ENCODE data around the gene RNF112. TPM values are rescaled to one million over a fixed set of nuclear protein-coding genes. Genes with fewer than 3 reads are reported as not detected.

RNF112 gene
- total RNA-seq, 2 donors from 2014 or later = 2.8 to 8.3 TPM

GRCh38 chr17:19421926-19422325, 10.9 kb downstream of the RNF112 start:
- H3K9me3 ChIP-seq = no peaks in the 10 kb centered on the region
- H3K36me3 ChIP-seq = no peaks in the 10 kb centered on the region
- DNase-seq (ENCODE audit: low spot score) = no peak
- ATAC-seq (ENCODE audit: insufficient number of reproducible peaks, low FRiP score, low read depth) = no peak
- no peak overlapping the region for H3K4me3 ChIP-seq
- H3K27me3 ChIP-seq (replicated peaks; ENCODE audit: insufficient read depth) = no peaks in the 10 kb centered on the region
- TF ChIP-seq CTCF (IDR thresholded peaks at IDR 0.05) = no peak
- H3K4me1 ChIP-seq (ENCODE audit: control insufficient read depth in 1 of 2, low read depth in 2 of 2) = no peaks in the 10 kb centered on the region
- H3K27ac ChIP-seq = no peak overlapping the region

GRCh38 chr17:19424934-19425868, 14.2 kb downstream of the RNF112 start:
- no peak for TF ChIP-seq CTCF (IDR thresholded peaks at IDR 0.05)
- Histone ChIP-seq H3K4me1 (ENCODE audit: control insufficient read depth in 1 of 2, low read depth in 2 of 2) (no peaks in the 10 kb centered on the region), H3K27me3 (replicated peaks; ENCODE audit: insufficient read depth) (no peaks in the 10 kb centered on the region), H3K9me3 (no peaks in the 10 kb centered on the region), H3K27ac (no peak overlapping the region), H3K36me3 (no peaks in the 10 kb centered on the region), H3K4me3 (no peak overlapping the region)
- DNase-seq (ENCODE audit: low spot score) (no peak), ATAC-seq (ENCODE audit: insufficient number of reproducible peaks, low FRiP score, low read depth) (no peak)

GRCh38 chr17:19426631-19427030, 15.6 kb downstream of the RNF112 start:
- TF ChIP-seq CTCF (IDR thresholded peaks at IDR 0.05) = no peak
- ATAC-seq (ENCODE audit: insufficient number of reproducible peaks, low FRiP score, low read depth) = no peak
- Histone ChIP-seq H3K27ac (no peak overlapping the region), H3K4me3 (no peak overlapping the region), H3K36me3 (no peaks in the 10 kb centered on the region), H3K9me3 (no peaks in the 10 kb centered on the region), H3K4me1 (ENCODE audit: control insufficient read depth in 1 of 2, low read depth in 2 of 2) (no peaks in the 10 kb centered on the region), H3K27me3 (replicated peaks; ENCODE audit: insufficient read depth) (no peaks in the 10 kb centered on the region)
- no peak for DNase-seq (ENCODE audit: low spot score)

GRCh38 chr17:19431691-19432090, 20.7 kb downstream of the RNF112 start:
- DNase-seq (ENCODE audit: low spot score) = no peak
- H3K4me3 ChIP-seq = no peak overlapping the region

More at GRCh38 chr17:19431691-19432090, 20.7 kb downstream of the RNF112 start:
- TF ChIP-seq CTCF (IDR thresholded peaks at IDR 0.05) = no peak
- Histone ChIP-seq H3K27ac (no peak overlapping the region), H3K36me3 (no peaks in the 10 kb centered on the region), H3K27me3 (replicated peaks; ENCODE audit: insufficient read depth) (no peaks in the 10 kb centered on the region), H3K4me1 (ENCODE audit: control insufficient read depth in 1 of 2, low read depth in 2 of 2) (no peaks in the 10 kb centered on the region), H3K9me3 (no peaks in the 10 kb centered on the region)
- no peak for ATAC-seq (ENCODE audit: insufficient number of reproducible peaks, low FRiP score, low read depth)
